Left forelimb (tissue), 1 donor: ENCODE measurements around the gene TSHZ3.

Source experiments
- DNase-seq: peaks from one replicate; pipeline ENCODE4 v3.0.0-alpha.2; 2018; ENCODE audit warnings: low spot score

Gene TSHZ3

DNA sequence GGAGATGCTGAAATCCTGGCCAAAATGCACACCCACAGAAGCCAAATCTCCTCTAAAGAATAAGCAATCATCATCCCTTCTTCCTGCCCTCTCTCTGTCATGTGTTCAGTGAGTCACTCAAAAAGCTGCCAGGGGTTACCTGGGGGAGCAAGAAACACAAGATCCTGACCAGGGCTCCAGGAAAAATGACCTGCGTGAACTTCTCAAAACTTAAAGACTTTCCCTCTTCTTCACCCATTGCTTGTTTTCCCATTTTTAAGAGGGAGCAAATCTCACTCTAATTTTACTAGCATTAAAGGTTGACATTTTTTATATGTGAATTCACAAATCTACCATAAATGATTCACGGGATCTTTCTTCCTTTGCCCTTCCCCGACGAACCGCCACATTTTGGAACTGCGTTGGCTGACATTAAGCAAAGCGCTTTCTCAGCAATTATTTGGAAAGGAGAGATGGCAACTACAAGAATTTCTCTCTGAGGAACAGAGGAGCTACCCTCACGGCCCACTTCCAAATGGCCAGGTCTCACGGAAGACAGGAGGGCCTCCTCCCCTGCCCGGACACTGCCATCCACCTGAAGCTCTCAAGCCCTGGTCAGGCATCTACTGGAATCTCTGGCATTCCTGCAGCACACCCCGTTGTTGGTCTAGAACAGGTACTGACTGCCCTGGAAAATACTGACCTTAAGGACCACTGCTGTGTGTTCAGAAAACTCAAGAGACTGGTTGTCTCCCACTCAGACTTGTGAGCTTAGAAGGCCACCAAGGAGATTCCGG, 14.2 kb downstream of the TSHZ3 start:
- no peak for DNase-seq

DNA sequence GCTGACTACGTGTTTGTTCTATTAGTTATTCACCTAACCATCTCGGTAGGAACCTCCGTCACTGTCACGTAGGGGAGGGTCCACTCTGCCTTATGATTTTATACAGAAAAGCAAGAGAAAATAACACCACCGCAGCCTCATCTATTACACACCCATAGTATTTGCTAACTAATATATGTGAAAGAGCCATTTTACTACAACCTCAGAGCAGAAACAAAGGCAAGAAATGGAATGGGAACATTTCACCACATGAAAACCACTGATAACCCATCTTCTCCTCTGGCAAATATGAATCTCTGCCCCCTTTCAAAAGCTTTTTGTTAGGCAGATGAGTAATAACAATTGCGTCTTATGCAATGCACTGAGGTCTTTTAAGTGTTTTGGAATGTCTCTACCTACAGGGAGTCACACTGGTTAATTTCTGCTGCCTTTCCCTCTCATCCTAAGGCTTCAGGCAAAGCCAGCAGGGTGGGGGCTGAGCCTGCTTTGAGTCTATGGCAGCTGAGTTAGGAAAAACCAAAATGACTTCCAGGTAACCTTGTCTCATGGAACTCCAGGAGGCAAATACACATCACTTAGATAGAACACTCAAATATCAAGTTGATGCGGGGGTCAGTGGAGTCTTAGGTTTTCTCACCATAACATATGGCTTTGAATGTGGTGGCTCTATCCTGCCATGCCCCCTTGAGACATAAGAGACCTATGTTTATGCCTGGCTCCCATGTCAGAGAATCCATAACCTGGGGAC, 15.0 kb downstream of the TSHZ3 start:
- no peak for DNase-seq

DNA sequence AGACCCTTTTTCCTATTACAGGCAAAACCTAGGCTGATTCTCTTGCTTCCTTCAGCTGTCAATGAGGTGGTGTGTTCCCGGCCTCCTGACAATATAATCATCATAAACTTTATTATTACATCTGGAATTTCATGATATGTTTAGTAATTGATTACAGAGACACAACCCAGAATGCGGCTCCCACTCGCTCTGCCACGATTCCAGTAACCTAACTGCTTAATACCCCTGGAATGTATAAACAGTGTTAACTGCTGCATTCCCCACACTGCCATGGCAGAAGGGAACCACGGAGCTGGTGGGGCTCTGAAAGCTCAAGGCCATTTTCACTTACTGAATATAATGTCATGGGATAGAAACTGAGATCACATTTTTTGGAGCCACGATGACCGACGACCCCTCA, 17.1 kb downstream of the TSHZ3 start:
- DNase-seq, result no peak

DNA sequence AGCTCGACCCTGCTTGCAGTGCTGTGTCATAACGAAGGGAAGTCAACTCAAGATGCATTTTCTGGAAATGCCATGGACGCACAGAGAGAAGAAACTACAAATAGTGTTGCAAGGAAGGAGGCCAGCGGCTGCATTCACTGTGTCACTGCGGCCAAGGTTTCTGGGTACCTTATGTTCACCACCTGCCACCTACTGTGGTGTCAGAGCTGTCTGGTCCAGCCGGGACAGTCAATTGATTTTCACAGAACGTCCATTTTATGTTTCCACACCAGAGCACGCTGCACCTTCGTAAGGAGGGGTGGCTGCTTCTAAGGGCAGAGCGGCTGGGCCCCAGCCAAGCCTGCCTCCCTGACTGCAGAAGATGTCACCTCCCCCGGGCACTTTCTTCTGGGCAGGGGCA, 17.7 kb downstream of the TSHZ3 start:
- DNase-seq, result no peak

DNA sequence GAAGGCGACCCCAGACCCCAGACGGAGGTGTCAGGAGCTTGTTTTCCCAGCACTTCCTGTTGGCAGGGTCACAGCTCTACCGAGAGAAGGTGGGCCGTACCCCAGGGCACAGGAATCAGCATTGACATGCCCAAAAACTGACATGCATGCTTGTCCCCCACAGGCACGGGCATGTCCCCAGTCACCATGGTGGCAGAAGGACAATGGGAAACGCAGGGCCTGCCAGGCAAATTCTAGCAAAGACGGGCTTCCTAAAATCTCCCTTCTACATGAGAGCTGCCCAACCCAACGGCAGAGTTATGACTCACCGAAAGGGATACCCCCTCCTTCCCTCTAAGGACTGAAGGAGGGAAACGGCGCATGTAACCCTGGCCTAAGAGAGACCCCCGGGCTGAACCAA, 18.5 kb downstream of the TSHZ3 start:
- DNase-seq, result no peak

DNA sequence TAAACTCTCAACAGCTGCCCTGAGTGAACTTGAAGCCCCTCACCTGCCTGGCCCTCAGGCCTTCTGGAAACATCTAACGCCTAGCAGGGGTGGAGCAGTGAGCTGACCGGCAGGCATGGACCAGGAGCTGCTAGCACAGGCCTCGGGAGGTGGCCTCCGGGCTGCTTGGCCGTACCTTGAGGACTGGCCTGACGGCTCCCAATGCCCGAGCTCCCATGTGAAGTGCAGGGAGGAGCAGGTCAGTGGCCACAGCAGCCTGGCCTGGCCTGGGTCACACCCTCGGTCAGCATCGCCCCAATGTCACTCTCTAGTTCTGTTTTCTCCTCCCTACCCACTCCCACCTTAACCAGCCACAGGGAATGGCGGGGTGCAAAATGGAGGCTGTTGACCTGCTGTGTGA, 19.0 kb downstream of the TSHZ3 start:
- no peak for DNase-seq

DNA sequence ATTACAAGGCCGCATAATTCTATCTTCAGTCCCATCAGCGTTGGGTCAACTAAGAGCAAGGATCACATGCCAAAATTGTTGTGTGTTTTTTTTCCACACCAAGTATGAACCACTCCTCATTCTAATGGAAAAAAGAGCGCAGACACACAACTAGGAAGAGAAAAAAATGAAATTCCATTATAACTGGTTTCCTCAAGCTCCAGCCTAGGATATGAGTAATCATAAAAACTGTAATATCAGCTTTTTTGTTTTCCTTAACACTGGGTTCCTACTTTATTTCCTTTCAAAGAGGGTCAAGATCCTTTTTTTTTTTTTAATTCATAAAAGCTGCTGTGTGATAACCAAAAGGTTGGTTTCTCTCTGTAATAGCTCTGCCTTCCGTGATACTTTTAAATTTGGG, 19.4 kb downstream of the TSHZ3 start:
- no peak for DNase-seq

DNA sequence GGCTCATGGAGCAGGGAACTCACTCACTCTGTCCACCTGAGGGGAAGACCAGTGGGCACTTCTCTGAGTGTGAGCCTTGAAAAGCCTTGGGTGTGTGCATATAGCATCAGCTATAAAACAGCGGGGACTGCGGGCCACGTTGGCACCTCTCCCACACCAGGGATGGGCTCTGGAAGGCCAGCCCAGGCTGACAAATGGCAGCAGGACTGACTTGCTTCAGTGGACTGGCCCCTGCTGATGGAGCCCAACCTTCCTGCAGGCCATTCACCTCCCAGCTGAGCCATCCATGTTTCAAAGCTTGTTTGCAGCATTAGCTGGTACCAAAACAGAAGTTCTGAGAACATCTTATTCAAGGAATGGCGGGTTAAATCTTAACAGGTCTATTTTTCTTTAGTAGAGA, 21.0 kb downstream of the TSHZ3 start:
- no peak for DNase-seq

DNA sequence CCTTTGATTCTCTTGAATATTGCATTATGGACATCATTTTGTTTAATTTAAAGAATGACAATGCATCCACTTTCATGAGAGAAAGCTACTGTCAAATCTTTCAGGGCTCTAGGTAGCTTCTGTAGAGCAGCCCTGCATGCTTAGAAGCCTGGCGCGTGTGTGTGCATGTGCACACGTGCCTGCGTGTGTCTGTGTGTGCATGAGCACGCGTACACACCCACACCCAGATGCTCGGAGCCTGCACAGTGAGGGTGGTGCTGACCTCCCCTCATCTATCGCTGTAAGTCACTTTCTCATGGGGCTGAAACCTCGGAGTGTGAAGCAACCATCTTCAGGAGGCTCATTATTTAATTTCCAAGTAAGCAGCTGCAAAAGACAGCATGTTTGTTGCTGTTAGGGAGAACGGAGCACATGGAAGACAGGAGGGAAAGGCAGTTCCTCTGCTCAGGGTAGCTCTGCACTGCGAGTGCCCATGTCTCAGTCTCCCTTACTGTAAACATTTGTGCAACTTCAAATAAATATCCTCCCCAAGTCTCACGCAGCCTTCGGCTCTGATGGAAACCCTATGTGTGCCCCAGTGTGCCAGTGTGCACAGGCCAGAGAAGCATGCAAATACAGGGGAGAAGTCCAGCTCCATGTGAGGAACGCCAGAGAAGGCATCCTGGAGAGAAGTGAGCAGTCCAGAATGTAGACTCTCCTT, 22.8 kb downstream of the TSHZ3 start:
- DNase-seq, result no peak

DNA sequence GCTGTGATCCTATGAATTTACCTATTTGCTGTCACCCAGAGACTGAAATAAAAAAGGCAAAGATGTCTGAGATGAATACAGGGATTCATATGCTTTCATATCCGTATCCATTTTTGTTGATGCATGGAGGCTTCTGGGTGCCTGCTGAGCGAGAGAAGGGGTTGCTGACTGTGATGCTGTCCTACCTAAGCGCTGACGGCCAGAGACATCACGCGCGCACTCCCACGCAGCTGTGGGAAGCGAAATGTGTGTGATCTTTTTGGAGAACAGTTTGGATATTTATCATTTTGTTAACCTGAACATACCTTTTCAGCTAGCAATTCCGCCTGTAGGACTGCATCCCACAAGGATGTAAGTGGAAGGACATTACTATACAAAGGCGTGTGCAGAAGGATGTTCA, 23.9 kb downstream of the TSHZ3 start:
- DNase-seq, result peak; percentile 20

DNA sequence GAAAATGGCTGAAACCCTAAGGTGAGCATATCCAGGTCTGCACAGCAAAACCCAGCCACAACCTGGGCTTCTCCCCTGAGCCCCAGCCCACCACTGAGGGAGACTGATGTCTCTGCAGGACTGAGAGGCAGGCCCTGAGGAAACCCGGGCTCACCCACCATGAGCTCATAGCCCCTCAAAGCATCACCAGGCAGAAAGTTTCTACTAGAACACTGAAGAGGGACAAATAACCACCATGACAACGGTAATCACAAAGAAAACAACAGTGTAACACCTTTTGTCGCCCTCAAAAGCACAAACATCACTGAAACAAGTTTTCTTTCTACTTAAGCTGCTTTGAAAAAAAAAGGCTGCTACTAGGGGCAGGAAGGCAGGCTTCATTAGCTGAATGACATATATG, 29.8 kb downstream of the TSHZ3 start:
- DNase-seq, result peak; percentile 47

DNA sequence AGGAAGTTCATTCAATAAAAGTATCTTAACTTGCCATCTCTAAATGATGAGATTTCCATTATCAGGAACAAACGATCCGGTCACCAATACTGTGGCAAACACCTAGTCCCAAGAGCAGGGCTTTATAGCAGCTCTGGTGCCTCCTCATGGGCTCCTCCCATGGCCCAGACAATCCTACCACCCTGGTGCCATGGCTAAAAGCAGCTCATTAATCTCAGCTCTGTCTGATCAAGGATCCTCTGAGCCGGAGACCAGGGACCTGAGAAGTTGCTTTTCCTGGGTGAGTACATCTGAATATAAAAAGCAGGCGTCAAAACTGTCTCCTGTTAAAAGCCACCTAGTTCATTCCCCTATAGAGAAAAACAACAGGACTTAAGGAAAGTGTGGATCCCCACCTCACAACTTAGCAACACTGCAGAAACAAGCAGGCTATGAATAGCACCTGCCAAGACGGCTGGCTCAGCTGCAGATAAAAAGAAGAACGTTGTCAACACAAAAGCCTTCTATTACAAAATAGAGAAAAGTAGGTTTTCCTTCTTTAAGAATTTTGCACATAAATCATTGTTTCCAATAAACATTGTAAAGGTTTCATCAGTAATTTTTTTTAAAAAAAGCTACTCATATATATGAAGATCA, 30.3 kb downstream of the TSHZ3 start:
- peak; percentile 41 for DNase-seq

DNA sequence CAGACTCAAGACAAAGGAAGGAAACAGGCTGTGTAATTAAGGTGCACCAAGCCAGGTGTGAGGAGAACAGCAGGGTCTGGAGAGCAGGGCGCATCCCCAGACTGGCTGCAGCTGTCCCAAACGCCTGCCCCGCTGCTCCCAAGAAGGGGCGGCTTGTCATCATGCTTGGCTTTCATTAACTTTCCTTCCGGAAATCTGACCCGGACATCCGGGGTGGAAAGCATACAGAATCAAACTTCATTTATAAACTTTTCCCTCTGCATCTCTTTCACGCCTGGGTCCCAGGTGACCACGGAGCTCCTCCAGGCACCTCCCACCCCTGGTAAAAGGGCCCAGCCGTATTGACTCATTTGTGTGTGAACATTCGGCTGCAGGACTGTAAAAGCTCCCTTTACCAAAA, 31.7 kb downstream of the TSHZ3 start:
- peak; percentile 67 for DNase-seq

DNA sequence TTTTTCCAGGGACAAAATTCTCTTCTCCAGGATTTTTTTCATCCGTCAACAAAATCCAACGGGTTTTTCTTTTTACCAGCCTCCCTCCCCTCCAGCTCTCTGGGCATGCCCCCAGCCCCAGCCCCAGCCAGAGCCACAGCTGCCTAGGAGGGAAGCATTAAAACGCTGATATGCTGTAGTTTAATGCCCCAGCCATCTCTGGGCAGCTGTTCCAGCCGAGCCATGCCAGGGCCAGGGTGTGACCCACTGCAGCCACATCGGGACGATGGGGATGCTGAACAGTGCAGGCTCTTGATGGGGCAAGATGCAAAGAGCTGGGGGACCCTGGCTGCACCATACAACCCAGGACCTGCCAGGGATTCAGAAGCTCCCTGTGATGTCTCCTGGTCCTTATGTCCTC, 32.1 kb downstream of the TSHZ3 start:
- DNase-seq, result no peak

DNA sequence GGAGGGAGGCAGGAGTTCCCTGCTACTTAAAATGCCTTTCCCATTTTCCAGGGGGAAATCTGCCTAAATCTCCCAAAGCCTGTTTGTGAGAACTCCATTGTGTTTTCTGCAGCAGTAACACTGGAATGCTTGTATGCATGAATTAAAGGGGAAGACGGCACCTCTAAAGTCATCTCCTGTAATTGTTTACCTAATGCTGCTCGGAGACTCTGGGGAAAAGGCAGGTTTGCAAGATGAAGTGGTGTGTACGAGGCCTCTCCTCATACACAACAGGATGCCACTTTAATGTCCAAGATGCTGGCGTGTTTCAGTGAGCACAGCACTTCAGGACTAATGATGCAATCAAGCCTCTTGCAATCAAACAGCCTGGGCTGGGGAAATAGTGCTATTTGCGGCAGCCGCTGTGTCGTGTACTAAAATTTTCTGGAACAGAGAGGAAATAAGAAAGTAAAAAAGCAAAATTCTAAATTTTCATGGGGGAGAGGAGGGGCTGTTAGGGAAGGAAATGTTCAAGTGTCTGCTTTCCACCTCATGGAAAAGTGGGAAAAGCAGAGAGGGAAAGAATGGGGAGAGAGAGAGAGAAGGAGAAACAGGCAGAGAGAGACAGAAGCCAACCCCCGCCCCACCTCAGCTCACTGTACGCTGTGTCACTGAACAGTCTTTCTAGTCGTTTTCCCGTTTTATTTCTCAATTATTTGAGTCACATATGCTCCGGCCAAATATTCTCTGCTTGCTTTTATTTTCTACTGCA, 32.9 kb downstream of the TSHZ3 start:
- DNase-seq, result no peak

DNA sequence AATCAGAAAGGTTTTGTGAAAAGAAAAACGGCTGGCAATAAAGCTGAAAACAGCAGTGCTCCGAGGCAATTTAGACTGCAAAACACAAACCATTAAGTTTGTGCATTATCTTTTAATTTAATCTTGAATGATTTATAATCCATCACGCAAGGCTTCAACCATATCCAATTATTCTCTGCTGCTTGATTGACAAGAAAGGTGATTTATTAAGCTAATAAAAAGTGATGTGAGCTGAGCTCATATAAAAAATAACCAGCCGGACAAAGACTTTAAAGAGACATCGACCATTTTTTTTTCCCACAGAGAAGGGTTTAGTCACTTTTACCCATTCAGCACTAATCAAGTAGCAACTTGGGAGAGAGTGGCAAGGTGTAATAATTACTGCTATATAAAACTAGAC, 33.6 kb downstream of the TSHZ3 start:
- DNase-seq, result no peak

DNA sequence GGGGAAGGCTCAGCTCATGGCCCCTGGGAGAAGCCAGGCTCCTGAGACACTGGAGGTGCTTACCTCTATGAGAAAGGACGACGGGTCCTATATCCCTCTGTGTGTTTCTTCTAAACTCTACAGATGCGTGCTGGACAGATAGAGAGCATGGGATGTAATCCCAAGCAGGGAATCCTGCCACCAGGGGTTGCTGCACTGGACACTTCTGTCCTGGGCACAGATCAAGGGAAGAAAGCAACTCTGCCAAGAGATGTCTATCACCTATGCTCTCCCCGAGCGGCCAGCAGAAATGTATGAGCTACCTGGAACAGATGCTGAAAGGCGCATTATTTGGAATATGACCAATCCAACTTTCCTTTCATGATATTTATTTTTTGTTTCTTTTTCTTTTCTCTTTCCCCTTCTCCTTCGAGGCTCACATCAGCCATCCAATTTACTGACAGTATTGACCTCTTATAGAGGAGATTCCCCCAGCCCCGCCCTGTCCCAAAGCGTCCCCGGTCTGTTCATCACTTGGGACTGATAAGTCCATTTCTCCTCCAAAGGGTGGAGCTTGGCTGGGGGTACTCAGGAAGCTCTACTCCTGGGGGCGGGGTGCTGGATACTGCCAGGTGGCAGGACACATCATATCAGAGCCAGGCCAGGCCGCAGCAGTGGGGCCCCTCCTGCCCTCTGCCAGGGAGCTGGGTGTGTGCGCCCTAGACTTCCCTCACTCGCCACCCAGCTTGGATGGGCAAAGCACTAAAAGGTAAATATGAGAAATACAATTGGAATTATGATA, 34.2 kb downstream of the TSHZ3 start:
- no peak for DNase-seq

DNA sequence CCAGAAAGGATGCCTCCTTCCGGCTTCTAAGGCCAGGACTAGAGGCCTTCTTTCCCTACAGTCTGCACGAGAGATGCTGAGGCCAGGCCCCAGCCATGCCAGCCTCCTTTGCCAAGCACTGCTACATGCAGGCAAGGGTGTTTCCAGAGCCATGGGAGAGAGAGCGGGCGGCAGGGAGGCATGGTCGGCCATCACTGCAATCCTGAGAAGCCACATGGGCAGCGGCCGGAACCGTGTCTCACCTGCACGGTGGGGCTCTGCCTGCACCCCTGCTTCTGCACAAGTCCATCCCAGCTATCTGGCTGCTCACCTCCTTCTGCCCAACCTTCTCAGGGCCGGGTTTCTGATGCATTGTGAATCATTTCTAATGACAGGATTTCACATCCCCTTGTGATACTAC, 35.1 kb downstream of the TSHZ3 start:
- no peak for DNase-seq

DNA sequence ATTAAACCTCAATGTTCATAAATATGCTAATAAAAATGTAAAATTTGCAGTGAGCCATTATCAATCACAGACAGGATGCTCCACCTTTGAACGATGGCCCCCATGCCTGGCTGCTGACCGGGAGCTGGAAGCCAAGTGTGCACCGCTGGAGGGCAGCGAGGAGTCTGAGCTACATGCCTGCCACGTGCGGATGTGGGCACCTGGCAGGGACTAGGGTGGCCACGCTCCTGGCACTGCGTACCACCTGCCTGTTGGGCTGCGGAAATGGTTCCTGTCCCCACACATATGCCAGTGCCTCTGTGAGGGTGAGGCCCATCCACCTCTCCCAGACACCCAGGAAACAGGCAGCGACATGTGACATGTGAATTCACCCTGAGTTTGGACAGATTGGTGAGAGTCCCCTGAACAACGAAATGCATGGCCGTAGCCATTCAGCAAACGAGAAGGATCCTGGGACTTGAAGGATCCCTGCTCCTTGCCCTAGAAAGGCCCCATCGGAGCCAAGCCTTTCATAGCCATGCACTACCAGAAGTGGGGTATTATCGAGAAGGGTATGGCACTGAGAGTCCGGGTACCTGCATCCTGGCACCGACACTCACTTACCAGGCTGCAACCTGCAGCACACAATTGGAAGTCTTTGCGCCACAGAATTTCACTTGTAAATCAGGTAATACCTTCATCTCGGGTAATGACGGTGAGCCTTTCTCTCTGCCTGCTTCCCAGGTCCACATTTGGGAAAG, 35.8 kb downstream of the TSHZ3 start:
- no peak for DNase-seq

DNA sequence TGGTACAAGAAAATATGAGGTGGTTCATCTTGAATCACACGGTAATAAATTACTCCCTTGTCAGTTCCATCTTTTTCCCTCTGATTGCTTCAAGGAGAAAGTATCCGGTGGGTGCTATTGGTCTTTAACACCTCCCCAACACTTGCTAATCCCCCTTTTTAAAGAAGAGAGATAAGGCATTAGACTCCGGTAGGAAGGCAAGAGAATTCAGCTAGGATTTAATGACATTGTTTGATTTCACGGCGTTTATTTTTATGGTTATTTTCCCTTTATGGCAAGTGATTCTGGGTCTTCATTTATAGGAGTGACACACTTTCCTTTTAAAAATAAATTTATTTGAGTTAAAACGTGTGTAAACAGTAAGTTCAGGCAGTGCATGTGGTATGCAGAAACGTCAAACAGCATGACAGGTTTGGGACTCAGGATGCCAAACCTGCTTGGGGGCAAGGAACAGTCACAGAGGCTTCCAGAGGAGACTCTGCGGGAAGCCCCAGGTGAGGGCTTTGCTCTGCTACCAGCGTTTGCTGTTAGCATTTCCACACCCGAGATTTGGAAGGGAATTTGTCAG, 36.5 kb downstream of the TSHZ3 start:
- DNase-seq, result no peak
